SK-N-SH (cell line): ENCODE results near the gene GALNT13. TPM values are rescaled to one million over a fixed set of nuclear protein-coding genes. Genes with fewer than 3 reads are reported as not detected.

Source experiments
- CTCF ChIA-PET: fragments of 300-600, 350-600 bp; formaldehyde crosslinking; extraction: SDS; loops from one replicate; lab custom pipeline; 2021; lab: Yijun Ruan, JAX
- POLR2A ChIA-PET: fragments of 350-600 bp; sonication (Branson Sonifier 250); formaldehyde crosslinking; extraction: SDS; loops from one replicate; lab custom pipeline; 2020; ENCODE audit warnings: antibody characterized with exemption, inconsistent platforms; lab: Yijun Ruan, JAX
- DNase-seq: peaks from one replicate; pipeline ENCODE4 v3.0.0; 2012
- H2AFZ ChIP-seq: fragments of 200-600 bp; sonication (generic); 2 replicates; pipeline ENCODE4 v1.8.1; 2016; ENCODE audit warnings: antibody characterized with exemption, mild to moderate bottlenecking, low read depth
- H3F3A ChIP-seq: fragments of 200-600 bp; sonication (generic); replicated peaks from 2 replicates; pipeline ENCODE3; 2016; ENCODE audit warnings: antibody characterized with exemption, mild to moderate bottlenecking; ENCODE audit not compliant: insufficient read depth
- H3K27ac ChIP-seq, 2 experiments: fragments of 200-500 bp in 1 of 2; fragments of 200-600 bp in 1 of 2; sonication (Bioruptor generic) in 1 of 2; sonication (generic), shearing (Covaris generic) in 1 of 2; 2 replicates each; pipeline versions ENCODE4 v1.5.1 to v1.6.1; 2014 to 2016; ENCODE audit warnings: low read depth in 2 of 2, inconsistent platforms in 1 of 2, low read length in 1 of 2, mild to moderate bottlenecking in 1 of 2, mixed read lengths in 1 of 2
- H3K27me3 ChIP-seq: fragments of 200-600 bp; sonication (generic), shearing (Covaris generic); 2 replicates; pipeline ENCODE4 v1.6.1; 2016; ENCODE audit warnings: mixed run types; ENCODE audit not compliant: insufficient read depth
- H3K36me3 ChIP-seq, 2 experiments: fragments of 200-500 bp in 1 of 2; fragments of 200-600 bp in 1 of 2; sonication (Bioruptor generic) in 1 of 2; sonication (generic) in 1 of 2; replicated peaks in 1 of 2; 2 replicates each; pipeline versions ENCODE3 to v1.5.1; 2014 to 2016; ENCODE audit warnings: low read length in 1 of 2, mild to moderate bottlenecking in 1 of 2; ENCODE audit not compliant: insufficient read depth in 2 of 2, control insufficient read depth in 1 of 2
- H3K4me1 ChIP-seq, 2 experiments: fragments of 200-500 bp in 1 of 2; fragments of 200-600 bp in 1 of 2; sonication (Bioruptor generic) in 1 of 2; sonication (generic), shearing (Covaris generic) in 1 of 2; 2 replicates each; pipeline versions ENCODE4 v1.5.1 to v1.6.1; 2014 to 2016; ENCODE audit warnings: low read depth in 1 of 2, low read length in 1 of 2, mixed run types in 1 of 2; ENCODE audit not compliant: insufficient read depth in 2 of 2, control insufficient read depth in 1 of 2
- H3K4me2 ChIP-seq: fragments of 200-600 bp; sonication (generic), shearing (Covaris generic); 2 replicates; pipeline ENCODE4 v1.6.1; 2017; ENCODE audit warnings: mixed run types
- H3K4me3 ChIP-seq, 2 experiments: fragments of 200-500 bp in 1 of 2; fragments of 200-600 bp in 1 of 2; sonication (Bioruptor generic) in 1 of 2; sonication (generic), shearing (Covaris generic) in 1 of 2; 2 replicates each; pipeline versions ENCODE4 v1.5.1 to v1.8.1; 2014 to 2016; ENCODE audit warnings: low read depth in 2 of 2, inconsistent platforms in 1 of 2, low read length in 1 of 2, mild to moderate bottlenecking in 1 of 2, mixed read lengths in 1 of 2, moderate library complexity in 1 of 2
- H3K79me2 ChIP-seq: fragments of 200-600 bp; sonication (generic); 2 replicates; pipeline ENCODE4 v1.8.1; 2017; ENCODE audit warnings: mild to moderate bottlenecking; ENCODE audit not compliant: insufficient read depth
- H3K9ac ChIP-seq: fragments of 200-600 bp; sonication (generic); 2 replicates; pipeline ENCODE4 v1.6.1; 2017; ENCODE audit warnings: mixed run types
- H3K9me2 ChIP-seq: fragments of 200-600 bp; sonication (generic); 2 replicates; pipeline ENCODE4 v1.6.1; 2017; ENCODE audit warnings: mixed run types
- H3K9me3 ChIP-seq: fragments of 200-600 bp; sonication (generic); 2 replicates; pipeline ENCODE4 v1.6.1; 2017; ENCODE audit warnings: mixed run types, mild to moderate bottlenecking, moderate library complexity
- H4K20me1 ChIP-seq: fragments of 200-600 bp; sonication (generic); 2 replicates; pipeline ENCODE4 v1.6.1; 2017; ENCODE audit warnings: mild to moderate bottlenecking, mixed run types; ENCODE audit not compliant: insufficient read depth
- CHD2 ChIP-seq: fragments of 150-350 bp; IDR thresholded peaks from 2 replicates; pipeline ENCODE4 v1.6.1; 2018; ENCODE audit warnings: low read length; ENCODE audit not compliant: partially characterized antibody
- FOSL2 ChIP-seq: IDR thresholded peaks from 2 replicates; pipeline ENCODE4 v1.4.0; 2012; ENCODE audit warnings: low read depth, mild to moderate bottlenecking, moderate library complexity, borderline replicate concordance
- GATA2 ChIP-seq: sonication (generic); formaldehyde crosslinking; IDR thresholded peaks from 2 replicates; pipeline ENCODE4 v1.5.0; 2020; ENCODE audit warnings: mild to moderate bottlenecking, missing genetic modification reagents
- MAX ChIP-seq: IDR thresholded peaks from 2 replicates; pipeline ENCODE4 v1.4.0; 2012; ENCODE audit warnings: low read depth
- NRF1 ChIP-seq: IDR thresholded peaks from 2 replicates; pipeline ENCODE4 v1.6.1; 2012; ENCODE audit warnings: low read depth, mild to moderate bottlenecking, low read length
- PBX3 ChIP-seq: IDR thresholded peaks from 2 replicates; pipeline ENCODE4; 2012
- POLR2AphosphoS5 ChIP-seq: IDR thresholded peaks from 2 replicates; pipeline ENCODE4 v1.6.1; 2012; ENCODE audit warnings: low read depth, low read length
- SMC3 ChIP-seq: IDR thresholded peaks from 2 replicates; pipeline ENCODE4 v1.6.1; 2012; ENCODE audit warnings: low read depth, low read length, improper control_type of control experiment
- TEAD4 ChIP-seq: IDR thresholded peaks from 2 replicates; pipeline ENCODE4 v1.4.0; 2012; ENCODE audit warnings: mild to moderate bottlenecking, borderline replicate concordance; ENCODE audit not compliant: insufficient read depth
- USF2 ChIP-seq: fragments of 150-350 bp; IDR thresholded peaks from 2 replicates; pipeline ENCODE4 v1.6.1; 2017; ENCODE audit warnings: antibody characterized with exemption, low read length, low read depth, borderline replicate concordance
- YY1 ChIP-seq: IDR thresholded peaks from 2 replicates; pipeline ENCODE4 v1.4.0; 2012; ENCODE audit warnings: low read depth, mild to moderate bottlenecking
- WGBS: methylation state at CpG from one replicate; pipeline ENCODE4 v1.1.6; 2017; ENCODE audit warnings: low lambda C conversion rate; 5-methylcytosine and 5-hydroxymethylcytosine counted together
- polyA plus RNA-seq, 3 experiments: library from polyadenylated mRNA; depleted of rRNA; stranded (reverse); fragments of >200 nt; gene quantifications; 2 replicates each; pipeline ENCODE4 v1.2.3, GENCODE V29; 2012

GALNT13 gene
- polyA plus RNA-seq, 1 of the 3 experiments (the other 2 are of a cell fraction): 0.33 TPM

GRCh38 chr2:153828335-153828734, 43.4 kb upstream of the GALNT13 start (continued):
- TF ChIP-seq TEAD4 (no peak), POLR2AphosphoS5 (no peak), PBX3 (no peak)

GRCh38 chr2:153834662-153835061, 37.1 kb upstream of the GALNT13 start:
- WGBS: 71% methylated on average over 2 of the region's 2 CpGs
- no peak overlapping the region for H2AFZ ChIP-seq
- no peaks in the 10 kb centered on the region for H3K79me2 ChIP-seq
- ChIA-PET POLR2A (no interaction called here), CTCF (interaction anchor here (2.2 kb wide), 1 partner anchor 9 kb away, joined by 5 read pairs; no protein-coding TSS in a partner anchor)
- H3K9me2 ChIP-seq: no peaks in the 10 kb centered on the region
- TF ChIP-seq FOSL2: no peak
- no peaks in the 10 kb centered on the region for H3F3A ChIP-seq
- H3K27ac ChIP-seq: no peak overlapping the region
- no peak for DNase-seq
- H3K36me3 ChIP-seq: no peaks in the 10 kb centered on the region
- H3K4me3 ChIP-seq: no peak overlapping the region
- H3K9ac ChIP-seq: no peak overlapping the region
- H3K27me3 ChIP-seq: no peaks in the 10 kb centered on the region
- no peak overlapping the region for H3K4me2 ChIP-seq
- H3K4me1 ChIP-seq: no peaks in the 10 kb centered on the region
- no peaks in the 10 kb centered on the region for H4K20me1 ChIP-seq
- no peaks in the 10 kb centered on the region for H3K9me3 ChIP-seq

- Histone ChIP-seq H3K9me3 (no peaks in the 10 kb centered on the region), H3F3A (no peaks in the 10 kb centered on the region), H3K27ac (no peak overlapping the region), H3K4me1 (no peaks in the 10 kb centered on the region), H2AFZ (no peak overlapping the region), H3K79me2 (no peaks in the 10 kb centered on the region), H3K9ac (no peak overlapping the region), H3K4me2 (no peak overlapping the region), H3K27me3 (no peaks in the 10 kb centered on the region), H3K36me3 (no peaks in the 10 kb centered on the region), H3K9me2 (no peaks in the 10 kb centered on the region), H4K20me1 (no peaks in the 10 kb centered on the region), H3K4me3 (no peak overlapping the region)
- no peak for DNase-seq
- CTCF ChIA-PET: no interaction called here
- POLR2A ChIA-PET: no interaction called here
- 61% methylated on average over 1 of the region's 1 CpG for WGBS
- TF ChIP-seq USF2 (no peak), CHD2 (no peak), NRF1 (no peak), SMC3 (no peak), FOSL2 (no peak), GATA2 (no peak), MAX (no peak), YY1 (no peak)
Observed at GRCh38 chr2:153858250-153858649, 13.5 kb upstream of the GALNT13 start.
